NCI-H460 (cell line): ENCODE results near the gene POLD2. TPM values are rescaled to one million over a fixed set of nuclear protein-coding genes. Genes with fewer than 3 reads are reported as not detected.

Experiments
- DNase-seq: peaks from one replicate; pipeline ENCODE4 v3.0.0-alpha.2; 2016; ENCODE audit warnings: low read depth; ENCODE audit errors: extremely low read depth
- total RNA-seq: library from RNA; depleted of rRNA; stranded (reverse); fragments of >200 nt; shearing (Covaris generic); gene quantifications from 2 replicates; pipeline ENCODE4 v1.2.3, GENCODE V29; 2014

The POLD2 gene
- total RNA-seq, 1 experiment from 2014 or later: 151 TPM

DNA sequence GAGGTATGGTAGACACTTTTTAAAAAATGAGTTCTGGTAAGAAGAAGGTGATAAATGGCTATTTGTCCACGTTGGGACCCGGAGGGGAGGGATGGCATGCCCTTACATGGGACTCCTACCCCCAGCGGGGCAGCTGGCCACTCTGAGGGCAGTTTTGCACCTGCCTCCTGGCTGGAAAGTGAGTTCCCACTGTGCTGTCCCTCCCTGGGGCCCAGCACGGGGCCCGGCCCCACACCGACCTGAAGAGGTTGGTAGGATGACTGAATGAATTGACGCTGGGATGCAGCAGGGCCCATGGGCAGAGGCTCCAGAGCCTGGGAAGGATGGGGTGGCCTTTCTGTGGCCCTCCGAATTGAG is 19.8 kb downstream of the POLD2 start:
- DNase-seq: no peak

DNA sequence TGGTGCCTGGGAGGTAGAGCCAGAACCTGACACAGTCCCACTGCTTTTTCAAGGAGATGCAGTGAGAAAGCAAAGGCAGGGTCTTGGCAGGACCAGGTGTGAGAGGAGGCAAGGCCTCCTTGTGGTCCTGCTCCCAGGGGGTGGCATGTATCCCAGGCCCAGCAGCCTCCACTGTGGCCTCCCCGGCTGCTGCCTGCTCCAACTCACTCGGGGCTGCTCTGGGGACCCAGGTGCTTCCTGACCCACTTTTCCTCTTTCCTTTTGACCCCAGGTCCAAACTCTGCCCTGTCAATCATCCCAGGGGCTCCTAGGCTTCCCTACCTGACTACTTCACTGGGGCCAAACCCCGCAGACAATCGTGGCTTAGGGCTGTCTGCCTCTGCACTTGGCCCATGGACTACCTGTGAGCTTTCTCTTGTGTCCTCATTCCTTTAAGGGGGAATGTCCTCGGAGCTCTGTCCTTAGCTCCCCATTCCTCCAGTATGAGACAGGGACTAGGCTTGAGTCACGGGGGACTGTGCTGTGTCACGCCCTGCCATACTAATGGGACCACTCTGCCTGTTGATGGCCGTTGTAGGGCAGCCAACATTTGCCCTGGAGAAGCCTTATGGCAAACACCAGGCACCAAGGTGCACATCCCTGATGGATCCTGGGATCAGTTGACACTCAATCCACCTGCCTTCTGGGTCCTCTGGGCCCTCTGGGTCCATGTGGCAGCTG is 20.3 kb downstream of the POLD2 start:
- no peak for DNase-seq

DNA sequence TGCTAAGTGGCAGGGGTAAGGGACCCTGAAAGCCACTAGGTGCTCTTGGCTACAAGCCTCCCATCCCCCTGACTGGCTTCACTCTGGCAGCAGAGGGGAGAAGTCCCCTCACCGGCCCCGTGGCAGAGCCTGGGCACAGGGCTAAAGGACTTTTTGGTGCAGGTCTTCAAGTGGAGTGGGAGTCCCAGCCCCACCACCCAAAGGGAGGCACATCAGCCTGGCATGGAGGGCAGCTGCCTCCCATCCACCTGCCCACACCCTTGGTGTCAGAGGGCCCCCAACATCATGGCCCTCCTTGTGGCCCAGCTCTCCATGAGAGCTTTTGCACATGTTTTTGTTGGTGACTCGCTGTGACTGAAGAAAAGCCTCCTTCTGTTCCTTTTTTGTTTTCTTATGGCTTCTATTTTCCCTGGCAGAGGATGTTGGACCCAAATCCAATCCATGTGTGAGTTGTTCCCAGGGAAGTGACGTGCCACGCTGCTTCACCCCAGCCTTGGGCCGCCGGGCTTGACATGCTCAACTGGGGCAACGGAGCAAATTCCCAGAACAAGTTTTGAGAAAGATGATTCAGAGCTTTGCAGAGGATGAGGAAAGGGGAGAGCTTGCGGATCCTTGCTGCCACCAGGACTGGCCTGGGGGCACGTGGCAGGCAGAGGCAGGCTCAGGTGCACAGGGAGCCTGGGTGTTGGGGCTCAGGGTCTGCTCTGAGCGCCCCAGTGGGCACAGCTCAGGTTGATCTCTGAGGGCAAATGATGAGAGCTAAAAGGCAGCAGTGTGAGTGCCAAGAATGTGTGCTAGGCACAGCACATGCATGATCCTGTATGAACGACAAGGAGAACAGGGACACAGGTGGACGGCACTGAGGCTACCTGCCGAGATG is 21.1 kb downstream of the POLD2 start:
- DNase-seq: no peak

DNA sequence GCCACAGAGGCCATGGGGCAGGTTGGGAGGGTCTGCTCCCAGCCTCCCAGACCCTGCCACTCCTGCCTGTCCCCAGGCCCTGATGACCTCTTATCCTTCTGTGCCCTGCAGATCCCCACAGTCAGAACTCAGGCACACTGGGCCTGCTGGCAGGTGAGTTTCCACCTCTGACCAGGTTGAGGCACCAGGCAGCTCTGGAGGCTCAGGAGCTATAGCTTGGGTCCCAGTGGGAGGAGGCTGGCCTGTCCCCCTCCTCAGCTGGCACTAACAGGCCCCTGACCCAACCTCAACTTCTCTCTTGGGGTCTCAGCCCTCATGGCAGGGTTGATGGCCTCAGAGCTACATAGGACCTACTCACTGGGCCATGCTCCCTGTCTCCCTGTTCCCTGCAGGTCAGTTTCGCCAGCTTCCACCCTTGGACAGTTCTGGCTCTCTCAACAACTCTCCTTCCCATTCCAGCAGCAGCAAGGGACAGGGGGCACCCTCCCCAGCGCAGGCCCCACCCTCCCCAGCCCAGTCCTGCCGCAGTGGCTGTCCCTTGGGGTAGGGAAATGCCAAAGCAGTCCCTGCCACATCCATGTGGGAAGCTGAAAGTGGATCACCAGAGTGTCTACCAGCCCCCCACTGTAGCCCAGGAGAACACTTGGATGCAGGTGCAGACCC is 21.9 kb downstream of the POLD2 start:
- DNase-seq: no peak

DNA sequence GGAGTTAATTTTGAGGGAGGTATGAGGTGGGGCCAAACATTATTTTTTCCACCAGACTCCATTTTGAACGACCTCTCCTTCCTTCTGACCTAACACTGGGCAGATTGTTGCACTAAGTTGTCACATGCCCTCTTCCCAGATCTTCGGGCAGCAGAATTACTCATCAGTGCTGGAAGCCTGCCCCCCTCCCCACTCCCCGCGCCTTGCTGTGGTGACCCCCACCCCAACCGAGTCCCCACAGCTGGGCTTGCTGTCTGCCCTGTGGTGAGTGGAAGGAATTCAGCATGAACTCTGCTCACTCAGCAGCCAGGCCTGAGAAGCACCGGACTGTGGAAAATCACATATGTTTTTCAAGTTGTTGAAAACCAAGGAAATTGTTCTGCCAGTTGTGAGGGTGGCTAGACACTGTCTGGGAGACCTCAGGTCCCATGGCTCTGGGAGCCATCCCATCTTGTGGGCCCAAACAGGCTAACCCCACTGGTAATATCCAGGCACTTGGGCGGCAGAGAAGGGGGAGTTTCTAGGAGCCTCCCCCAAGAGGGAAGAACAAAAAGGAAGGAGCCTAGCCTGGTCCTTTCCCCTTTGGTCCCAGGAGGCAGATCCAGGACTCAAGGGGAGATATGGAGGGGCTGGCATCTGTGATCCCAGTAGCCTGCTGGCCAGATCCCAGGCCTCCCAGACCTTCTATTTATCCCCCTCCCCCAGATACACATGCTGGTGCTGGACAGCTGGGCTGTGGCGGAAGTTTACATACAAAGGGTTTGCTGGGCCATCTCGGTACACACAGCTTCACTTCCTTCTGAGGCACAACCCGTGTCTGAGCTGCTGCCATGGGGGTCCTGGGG is 22.7 kb downstream of the POLD2 start:
- DNase-seq: no peak

DNA sequence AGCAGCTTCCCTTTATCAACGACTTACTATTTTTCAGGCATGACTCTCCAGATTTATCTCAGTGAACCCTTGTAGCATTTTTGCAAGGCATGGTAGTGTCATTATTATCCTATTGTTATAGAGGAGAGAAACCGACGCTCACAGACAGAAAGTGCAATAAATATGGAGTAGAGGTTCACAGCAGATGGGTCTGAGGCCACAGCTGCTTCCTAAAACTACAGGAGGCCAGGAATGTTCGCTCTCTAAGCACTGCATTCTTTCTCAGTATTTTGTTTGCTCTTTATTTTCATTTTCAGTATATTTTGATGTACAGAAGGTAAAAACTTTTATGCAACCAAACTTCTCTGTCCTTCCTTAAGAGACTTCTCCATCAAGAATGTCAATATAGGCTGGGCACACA is 23.7 kb downstream of the POLD2 start:
- DNase-seq: no peak

DNA sequence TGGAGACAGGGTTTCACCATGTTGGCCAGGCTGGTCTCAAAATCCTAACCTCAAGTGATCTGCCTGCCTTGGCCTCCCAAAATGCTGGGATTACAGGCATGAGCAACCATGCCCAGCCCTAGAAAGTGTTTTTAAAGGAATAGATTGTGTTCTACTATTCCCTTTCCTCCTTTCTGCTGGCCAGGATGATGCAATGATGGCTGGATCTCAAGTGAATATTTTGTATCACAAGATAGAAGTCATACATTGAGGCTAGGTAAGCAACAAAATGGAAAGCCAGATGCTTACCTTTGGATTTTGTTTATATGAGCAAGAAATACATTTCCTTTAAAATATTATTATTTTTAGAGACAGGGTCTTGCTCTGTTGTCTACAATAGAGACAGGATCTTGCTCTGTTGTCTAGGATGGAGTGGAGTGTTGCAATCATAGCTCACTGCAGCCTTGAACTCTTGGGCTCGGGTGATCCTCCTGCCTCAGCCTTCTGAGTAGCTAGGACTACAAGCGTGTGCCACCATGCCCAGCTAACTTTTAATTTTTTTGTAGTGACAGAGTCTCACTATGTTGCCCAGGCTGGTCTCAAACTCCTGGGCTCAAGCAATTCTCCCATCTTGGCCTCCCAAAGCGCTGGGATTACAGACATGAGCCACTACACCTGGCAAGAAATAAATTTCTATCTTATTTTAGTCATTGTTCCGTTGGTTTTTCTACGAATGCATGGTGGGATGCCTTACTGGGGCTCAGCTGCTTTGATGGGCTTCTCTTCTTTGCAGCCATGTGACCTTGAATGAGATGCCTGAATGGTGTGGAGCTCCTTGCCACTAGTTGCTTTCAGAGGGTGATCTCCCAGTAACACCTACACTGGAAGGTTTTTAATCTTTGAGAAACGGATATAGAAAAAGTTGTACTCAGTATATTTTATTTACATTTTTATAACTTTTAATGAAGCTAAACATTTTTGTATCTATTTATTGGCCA is 25.0 kb downstream of the POLD2 start:
- DNase-seq: no peak

DNA sequence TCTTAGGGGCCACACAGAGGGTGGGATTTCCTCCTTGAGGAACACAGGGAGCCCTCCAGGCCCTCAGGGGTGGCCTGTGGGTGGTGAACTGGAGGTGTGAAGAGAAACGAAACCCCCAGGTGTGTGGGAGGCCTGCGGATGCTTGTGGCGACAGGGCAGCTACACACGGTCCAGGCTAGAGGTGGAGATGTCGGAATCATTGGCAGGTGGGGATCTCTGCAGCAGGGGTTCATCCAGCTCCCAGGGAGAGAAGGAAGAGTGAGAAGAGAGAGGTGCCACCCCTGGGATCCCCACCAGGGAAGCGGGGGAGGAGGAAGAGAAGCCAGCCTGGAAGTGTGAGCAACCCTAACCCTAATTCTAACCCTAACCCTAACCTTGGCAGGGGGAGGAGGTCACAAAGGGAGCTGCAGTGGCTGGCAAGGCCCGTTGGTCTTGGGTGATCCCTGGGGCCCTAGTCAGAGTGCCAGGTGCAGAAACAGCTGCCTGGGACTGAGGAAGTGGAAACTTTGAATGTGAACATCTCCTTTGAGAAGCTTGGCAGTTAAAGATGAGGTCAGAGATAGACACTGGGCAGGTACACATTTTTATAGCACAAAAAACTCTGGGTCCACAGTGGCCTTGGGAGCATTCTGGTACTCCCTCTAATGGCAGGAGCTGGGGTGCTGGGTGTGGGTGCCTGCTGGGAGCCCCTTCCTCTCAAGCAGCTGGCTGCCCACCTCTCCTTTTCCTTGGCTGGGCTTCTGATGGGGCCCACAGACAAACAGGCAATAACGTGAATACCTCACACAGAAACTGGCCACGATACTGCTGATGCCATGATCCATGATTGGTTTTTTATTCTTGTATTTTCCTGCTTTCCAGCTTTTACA is 26.1 kb downstream of the POLD2 start:
- DNase-seq: no peak

DNA sequence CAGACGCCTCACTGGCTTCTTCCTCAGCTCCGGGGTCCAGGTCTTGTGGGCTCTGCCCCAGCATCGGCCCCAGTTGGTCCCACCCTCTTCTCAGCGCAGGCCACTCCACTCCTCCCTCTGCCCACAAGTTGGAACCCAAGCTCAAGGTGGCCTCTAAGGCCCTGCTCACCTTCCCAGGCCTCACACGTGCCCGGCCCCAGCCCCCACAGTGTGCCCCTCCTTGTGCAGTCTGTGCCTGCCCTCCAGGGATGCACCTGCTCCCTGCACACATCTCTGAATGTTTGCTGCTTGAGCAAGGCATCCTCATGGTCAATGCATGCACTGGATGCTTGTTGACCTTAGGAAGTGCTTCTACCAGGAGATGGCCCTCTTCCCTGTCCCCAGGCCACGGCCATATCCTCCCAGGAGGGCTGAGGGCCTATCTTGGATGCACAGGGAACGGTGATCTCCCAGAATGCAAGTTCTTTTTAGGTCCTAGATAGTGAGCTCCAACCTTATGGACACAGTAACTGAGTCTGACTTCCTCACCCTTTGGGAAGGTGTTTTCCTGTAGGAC is 26.9 kb downstream of the POLD2 start:
- DNase-seq: no peak

DNA sequence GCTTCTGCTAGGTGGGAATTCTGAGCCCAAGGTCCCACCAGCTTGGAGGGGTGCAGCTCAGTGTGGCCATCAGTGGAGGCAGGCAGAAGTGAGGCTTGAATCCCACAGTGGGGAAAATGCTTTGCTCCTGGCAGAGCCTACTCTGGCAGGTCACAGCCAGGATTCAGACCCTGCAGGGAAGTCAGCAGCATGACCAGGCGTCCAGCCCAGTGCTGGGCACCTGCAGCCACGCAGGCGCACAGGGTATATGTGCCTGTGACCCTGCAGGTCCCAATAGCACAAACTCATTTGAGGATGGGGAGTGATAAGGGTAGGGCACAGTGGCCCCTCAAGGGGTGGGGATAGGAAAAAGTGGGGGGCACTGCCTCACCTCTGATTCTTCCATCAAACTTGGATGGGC is 27.6 kb downstream of the POLD2 start:
- DNase-seq: no peak

DNA sequence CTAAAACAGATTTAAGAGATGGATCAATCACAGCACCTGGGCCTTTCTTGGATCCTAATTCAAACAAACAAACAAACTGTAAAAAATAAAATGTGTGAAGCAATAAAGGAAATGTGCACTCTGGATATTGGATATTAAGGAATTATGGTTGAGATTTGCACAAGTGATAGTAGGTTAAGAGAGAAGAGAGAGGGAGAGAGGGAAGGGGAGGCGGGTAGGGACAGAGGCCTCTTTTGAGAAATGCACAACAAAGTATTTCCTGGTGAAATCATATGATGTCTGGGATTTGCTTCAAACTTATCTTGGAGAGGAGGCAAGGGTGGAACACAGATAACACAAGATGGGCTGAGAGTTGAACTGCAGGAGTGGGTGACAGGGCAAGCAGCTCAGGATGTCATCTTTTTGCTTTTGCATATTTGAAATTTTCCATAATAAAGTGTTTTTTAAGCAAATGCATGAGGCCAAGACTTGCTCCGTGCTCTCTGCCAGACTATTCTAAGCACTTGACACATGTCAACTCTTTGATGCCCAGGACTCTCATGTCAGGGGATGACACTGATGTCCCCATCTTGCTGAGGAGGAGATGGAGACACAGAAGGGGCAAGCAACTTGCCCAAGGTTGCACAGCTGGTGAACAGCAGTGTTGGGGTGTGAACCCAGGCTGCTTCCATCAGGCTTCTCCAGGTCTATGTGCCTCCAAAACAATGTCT is 28.3 kb downstream of the POLD2 start:
- DNase-seq: no peak

DNA sequence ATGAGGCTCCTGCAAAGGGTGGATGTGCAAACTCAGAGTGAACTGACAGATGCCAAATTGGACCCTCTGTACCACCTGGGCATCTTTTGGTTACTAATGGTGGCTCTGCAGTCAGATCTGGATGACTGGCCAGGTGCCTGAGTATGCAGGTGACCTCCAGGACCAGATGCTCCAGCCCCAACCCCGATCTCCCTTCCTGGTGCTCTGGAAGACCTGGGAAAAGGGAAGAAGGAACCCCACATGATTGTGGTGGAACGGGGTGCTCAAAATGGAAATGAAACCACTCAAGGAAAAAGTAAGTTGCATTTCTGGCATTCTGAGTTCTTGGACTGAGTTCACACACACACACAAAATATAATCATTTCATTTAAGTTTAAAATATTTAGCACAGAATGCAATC is 29.0 kb downstream of the POLD2 start:
- no peak for DNase-seq

DNA sequence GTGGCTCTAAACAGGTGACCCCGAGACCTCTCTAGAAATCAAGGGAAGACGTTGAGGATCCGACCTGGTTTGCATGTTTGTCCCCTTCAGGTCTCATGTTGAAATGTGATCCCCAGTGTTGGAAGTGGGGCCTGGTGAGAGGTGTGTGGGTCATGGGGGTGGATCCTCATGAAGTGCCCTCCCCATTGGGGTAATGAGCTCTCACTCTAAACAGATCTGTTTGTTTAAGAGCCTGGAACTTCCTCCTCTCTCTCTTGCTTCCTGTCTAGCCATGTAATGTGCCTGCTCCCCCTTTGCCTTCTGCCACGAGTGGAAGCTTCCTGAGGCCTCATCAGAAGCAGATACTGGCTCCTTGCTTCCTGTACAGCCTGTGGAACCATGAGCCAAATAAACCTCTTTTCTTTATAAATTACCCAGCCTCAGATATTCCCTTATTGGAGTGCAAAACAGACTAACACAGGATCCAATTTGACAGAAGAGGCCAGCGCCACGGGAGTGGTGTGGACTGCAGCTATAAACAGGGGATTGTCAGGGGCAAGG is 30.2 kb downstream of the POLD2 start:
- DNase-seq: no peak

DNA sequence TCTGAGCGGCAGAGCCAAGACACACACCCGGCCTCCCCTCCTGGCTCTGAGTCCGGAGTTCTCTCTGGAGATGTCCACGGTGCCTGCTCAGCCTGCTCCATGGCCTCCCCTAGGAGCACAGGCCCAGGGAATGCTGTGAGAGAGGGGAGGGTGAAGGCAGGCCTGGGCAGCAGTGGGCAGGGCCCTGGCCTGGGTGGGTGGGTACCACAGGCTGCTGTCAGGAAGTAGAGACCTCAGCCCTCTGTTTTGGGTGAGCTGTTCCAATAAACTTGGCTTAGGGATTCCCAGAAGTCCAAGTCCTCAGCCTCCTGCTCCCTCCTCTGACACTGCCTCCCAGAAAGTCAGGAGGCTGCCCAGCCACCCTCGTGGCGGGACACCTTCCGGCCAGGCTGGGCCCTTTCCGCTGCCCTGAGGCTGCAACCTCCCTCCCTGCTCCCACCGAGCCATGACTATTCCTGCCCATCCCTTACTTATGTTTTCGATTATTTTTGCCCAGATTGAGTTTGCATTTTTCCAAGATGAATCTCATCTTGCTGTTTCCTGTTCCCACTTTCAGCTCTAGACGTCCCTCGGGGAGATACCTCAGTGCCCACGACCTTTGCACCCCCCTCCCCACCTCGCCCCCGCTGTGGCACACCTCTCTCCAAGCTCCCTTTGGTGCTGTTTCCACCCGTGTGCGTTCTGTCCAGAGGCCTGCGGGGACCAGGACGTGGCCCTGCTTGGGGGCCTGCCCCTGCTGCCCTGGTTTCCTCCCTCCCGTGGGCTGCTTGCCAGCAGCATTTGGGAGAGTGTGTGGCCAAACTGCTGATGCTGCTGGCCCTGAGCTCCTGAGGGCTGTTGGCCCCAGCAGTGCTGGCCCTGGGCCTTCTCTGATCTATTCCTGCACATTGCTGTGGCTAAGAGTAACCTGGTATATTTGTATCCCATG is 35.2 kb downstream of the POLD2 start:
- DNase-seq: no peak

DNA sequence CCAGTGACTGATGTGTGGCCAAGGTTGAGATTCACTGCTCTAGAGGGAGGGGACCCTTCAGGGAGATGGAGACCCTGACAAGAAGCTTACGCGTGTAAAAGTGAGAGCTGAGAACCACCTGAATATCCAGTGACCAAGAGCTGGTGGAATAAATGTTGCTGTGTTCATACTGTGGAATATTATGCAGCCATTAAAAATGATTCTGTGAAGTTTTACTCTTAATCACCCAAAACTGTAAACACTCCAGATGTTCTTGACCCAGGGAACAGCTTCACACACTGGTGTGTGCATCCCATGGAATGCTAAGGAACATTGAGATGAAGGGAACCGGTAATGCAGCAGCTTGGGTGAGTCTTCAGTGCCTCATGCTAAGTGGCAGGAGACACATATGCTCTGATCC is 36.7 kb downstream of the POLD2 start:
- no peak for DNase-seq

DNA sequence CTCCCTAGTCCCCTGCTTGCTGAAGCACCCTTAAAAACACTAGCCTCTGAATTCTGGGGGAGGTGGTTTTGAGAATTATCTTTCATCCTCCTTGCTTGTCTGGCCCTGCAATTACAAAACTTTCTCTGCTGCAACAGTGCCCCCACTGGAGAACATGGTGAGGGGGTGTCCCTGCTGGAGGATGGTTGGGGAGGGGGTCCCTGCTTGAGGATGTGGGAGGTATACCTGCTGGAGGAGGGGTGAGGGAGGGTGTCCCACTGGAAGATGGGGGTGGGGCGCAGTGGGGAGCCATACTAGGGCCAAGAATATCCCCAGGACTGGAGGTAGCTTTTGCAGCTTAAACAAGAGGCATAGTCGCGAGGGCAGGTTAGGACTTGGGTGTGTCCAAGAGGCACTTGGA is 37.8 kb downstream of the POLD2 start:
- DNase-seq: no peak
